HS-5 (cell line): ENCODE results near the gene TRIM73.
"Not testable (repeated sequence)": the region's sequence is repeated elsewhere in the genome, so short reads cannot be mapped to it uniquely, and the experiment has no call there.

Source experiments
- DNase-seq: peaks from one replicate; pipeline ENCODE4 v3.0.0-alpha.2; 2012; ENCODE audit warnings: low read depth

TRIM73 gene

GRCh38 chr7:75395329-75395728 is at the start of gene TRIM73:
TRIM73 (plus strand) TSS chr7:75395629; CDS start chr7:75398934, 3,305 bp downstream.
- not testable (repeated sequence) for DNase-seq

- not testable (repeated sequence) for DNase-seq
Measured at GRCh38 chr7:75358671-75359541, 36.5 kb upstream of the TRIM73 start.

GRCh38 chr7:75359542-75359848 is 35.9 kb upstream of the TRIM73 start:
- not testable (repeated sequence) for DNase-seq

- not testable (repeated sequence) for DNase-seq
Measured at GRCh38 chr7:75364079-75364478, 31.4 kb upstream of the TRIM73 start.

GRCh38 chr7:75366643-75367042 is 28.8 kb upstream of the TRIM73 start:
- not testable (repeated sequence) for DNase-seq

- not testable (repeated sequence) for DNase-seq
Measured at GRCh38 chr7:75367313-75367712, 28.1 kb upstream of the TRIM73 start.

- DNase-seq, result not testable (repeated sequence)
Measured at GRCh38 chr7:75374144-75374518, 21.3 kb upstream of the TRIM73 start.

- not testable (repeated sequence) for DNase-seq
Measured at GRCh38 chr7:75374519-75375317, 20.7 kb upstream of the TRIM73 start.

GRCh38 chr7:75393194-75393593 is 2.2 kb upstream of the TRIM73 start:
- not testable (repeated sequence) for DNase-seq

- not testable (repeated sequence) for DNase-seq
Measured at GRCh38 chr7:75397865-75398264, 2.4 kb downstream of the TRIM73 start.

- not testable (repeated sequence) for DNase-seq
Measured at GRCh38 chr7:75398771-75399700, 3.6 kb downstream of the TRIM73 start.

GRCh38 chr7:75400575-75400974 is 5.1 kb downstream of the TRIM73 start:
- not testable (repeated sequence) for DNase-seq

- not testable (repeated sequence) for DNase-seq
Measured at GRCh38 chr7:75403455-75404443, 8.3 kb downstream of the TRIM73 start.

GRCh38 chr7:75404663-75405062 is 9.2 kb downstream of the TRIM73 start:
- DNase-seq, result not testable (repeated sequence)

GRCh38 chr7:75409880-75410822 is 14.7 kb downstream of the TRIM73 start:
- not testable (repeated sequence) for DNase-seq

GRCh38 chr7:75410823-75411173 is 15.4 kb downstream of the TRIM73 start:
- DNase-seq, result not testable (repeated sequence)

GRCh38 chr7:75414204-75414603 is 18.8 kb downstream of the TRIM73 start:
- DNase-seq, result not testable (repeated sequence)

GRCh38 chr7:75414708-75415427 is 19.4 kb downstream of the TRIM73 start:
- DNase-seq, result not testable (repeated sequence)

GRCh38 chr7:75415428-75415817 is 20.0 kb downstream of the TRIM73 start:
- not testable (repeated sequence) for DNase-seq
